ENCODE measurements around the gene CCDC28A. TPM values are rescaled to one million over a fixed set of nuclear protein-coding genes. Genes with fewer than 3 reads are reported as not detected.
"Not testable (repeated sequence)": the region's sequence is repeated elsewhere in the genome, so short reads cannot be mapped to it uniquely, and the experiment has no call there.

Gene CCDC28A
- total RNA-seq, 1 experiment from 2014 or later: 12.0 TPM

- H3K9ac ChIP-seq (ENCODE audit: low read length): no peak overlapping the region
- no peak overlapping the region for H3K27ac ChIP-seq (ENCODE audit: low read depth, low read length)
- no TSS peak for BruUV-seq (replicated peaks)
- no peak overlapping the region for H2AFZ ChIP-seq (ENCODE audit: low read depth, low read length, poor library complexity, severe bottlenecking)
- no peaks in the 10 kb centered on the region for H3K79me2 ChIP-seq (ENCODE audit: insufficient read depth, low read length)
- TF ChIP-seq ZNF274 (IDR thresholded peaks at IDR 0.05; ENCODE audit: low read depth, low read length) (no peak), SIN3A (IDR thresholded peaks at IDR 0.05; ENCODE audit: low read depth) (no peak), JUND (IDR thresholded peaks at IDR 0.05) (no peak), POLR2AphosphoS5 (IDR thresholded peaks at IDR 0.05; ENCODE audit: low read depth, low read length) (no peak)
- no peak for ATAC-seq
- peaks cover 23 to 25% of the 10 kb centered on the region in 2 experiments for H3K4me1 ChIP-seq (ENCODE audit: control insufficient read depth in 1 of 2, insufficient read depth in 2 of 2, low read length in 2 of 2)
- DNase-seq (ENCODE audit: low read depth, low spot score): no peak
- H3K4me2 ChIP-seq (ENCODE audit: low read length): no peak overlapping the region
- CTCF ChIA-PET: no interaction called here
- POLR2A ChIA-PET: no interaction called here
- no peaks in the 10 kb centered on the region for H4K20me1 ChIP-seq (ENCODE audit: insufficient read depth)
- RAD21 ChIA-PET (ENCODE audit: low non-redundant PET in 1 of 2, low total read pairs in 2 of 2, uncharacterized antibody in 2 of 2, unreplicated experiment in 2 of 2): no interaction called here
- H3K27me3 ChIP-seq (ENCODE audit: insufficient read depth, low read length): no peaks in the 10 kb centered on the region
- intact Hi-C loops (cut with micrococcal nuclease): no loop called here
- H3K9me2 ChIP-seq (ENCODE audit: insufficient read depth): no peaks in the 10 kb centered on the region
- no peaks in the 10 kb centered on the region for H3K36me3 ChIP-seq (ENCODE audit: control insufficient read depth in 1 of 2, insufficient read depth in 2 of 2, low read length in 2 of 2)
- no peak overlapping the region for H3K4me3 ChIP-seq (replicated peaks in 1 of 2; ENCODE audit: low read depth in 1 of 2, low read length in 2 of 2)
- H3K9me3 ChIP-seq (ENCODE audit: control insufficient read depth in 1 of 2, insufficient read depth in 1 of 2, low read depth in 1 of 2, low read length in 2 of 2): no peaks in the 10 kb centered on the region
Observed at GRCh38 chr6:138727182-138727581, 46.4 kb upstream of the CCDC28A start.

DNA sequence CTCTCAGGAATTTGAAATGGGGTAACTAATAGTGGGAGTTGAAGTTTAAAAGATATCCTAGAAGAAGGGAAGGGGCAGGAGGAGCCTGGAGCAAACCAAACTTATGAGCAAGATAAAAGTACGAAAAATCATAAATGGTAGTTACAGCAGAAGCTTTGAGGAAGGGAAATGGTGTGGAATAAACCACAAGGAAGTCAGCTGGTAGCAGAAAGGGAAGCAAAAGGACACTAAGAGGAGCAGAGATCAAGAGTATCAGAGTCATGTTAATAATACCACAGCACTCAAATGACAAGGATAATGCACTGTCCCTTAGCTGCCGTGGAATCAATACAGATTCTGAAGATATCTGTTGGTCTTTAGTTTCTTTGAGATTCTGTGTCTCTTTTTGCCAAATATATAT, 44.9 kb upstream of the CCDC28A start:
- Histone ChIP-seq H3K36me3 (ENCODE audit: control insufficient read depth in 1 of 2, insufficient read depth in 2 of 2, low read length in 2 of 2) (no peaks in the 10 kb centered on the region), H3K4me2 (ENCODE audit: low read length) (no peak overlapping the region), H3K4me1 (ENCODE audit: control insufficient read depth in 1 of 2, insufficient read depth in 2 of 2, low read length in 2 of 2) (peaks cover 10% of the 10 kb centered on the region in 2 experiments), H3K4me3 (replicated peaks in 1 of 2; ENCODE audit: low read depth in 1 of 2, low read length in 2 of 2) (no peak overlapping the region), H3K9me3 (ENCODE audit: control insufficient read depth in 1 of 2, insufficient read depth in 1 of 2, low read depth in 1 of 2, low read length in 2 of 2) (no peaks in the 10 kb centered on the region), H3K79me2 (ENCODE audit: insufficient read depth, low read length) (no peaks in the 10 kb centered on the region), H3K27me3 (ENCODE audit: insufficient read depth, low read length) (no peaks in the 10 kb centered on the region), H3K9ac (ENCODE audit: low read length) (no peak overlapping the region), H4K20me1 (ENCODE audit: insufficient read depth) (no peaks in the 10 kb centered on the region), H2AFZ (ENCODE audit: low read depth, low read length, poor library complexity, severe bottlenecking) (no peak overlapping the region), H3K27ac (ENCODE audit: low read depth, low read length) (no peak overlapping the region), H3K9me2 (ENCODE audit: insufficient read depth) (no peaks in the 10 kb centered on the region)
- ChIA-PET POLR2A (no interaction called here), CTCF (no interaction called here), RAD21 (ENCODE audit: low non-redundant PET in 1 of 2, low total read pairs in 2 of 2, uncharacterized antibody in 2 of 2, unreplicated experiment in 2 of 2) (no interaction called here)
- intact Hi-C loops (cut with micrococcal nuclease): no loop called here
- TF ChIP-seq, protein P1, sequence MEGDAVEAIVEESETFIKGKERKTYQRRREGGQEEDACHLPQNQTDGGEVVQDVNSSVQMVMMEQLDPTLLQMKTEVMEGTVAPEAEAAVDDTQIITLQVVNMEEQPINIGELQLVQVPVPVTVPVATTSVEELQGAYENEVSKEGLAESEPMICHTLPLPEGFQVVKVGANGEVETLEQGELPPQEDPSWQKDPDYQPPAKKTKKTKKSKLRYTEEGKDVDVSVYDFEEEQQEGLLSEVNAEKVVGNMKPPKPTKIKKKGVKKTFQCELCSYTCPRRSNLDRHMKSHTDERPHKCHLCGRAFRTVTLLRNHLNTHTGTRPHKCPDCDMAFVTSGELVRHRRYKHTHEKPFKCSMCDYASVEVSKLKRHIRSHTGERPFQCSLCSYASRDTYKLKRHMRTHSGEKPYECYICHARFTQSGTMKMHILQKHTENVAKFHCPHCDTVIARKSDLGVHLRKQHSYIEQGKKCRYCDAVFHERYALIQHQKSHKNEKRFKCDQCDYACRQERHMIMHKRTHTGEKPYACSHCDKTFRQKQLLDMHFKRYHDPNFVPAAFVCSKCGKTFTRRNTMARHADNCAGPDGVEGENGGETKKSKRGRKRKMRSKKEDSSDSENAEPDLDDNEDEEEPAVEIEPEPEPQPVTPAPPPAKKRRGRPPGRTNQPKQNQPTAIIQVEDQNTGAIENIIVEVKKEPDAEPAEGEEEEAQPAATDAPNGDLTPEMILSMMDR (IDR thresholded peaks at IDR 0.05 in 2 of 3, conservative IDR thresholded peaks at IDR 0.05 in 1 of 3; ENCODE audit: borderline replicate concordance in 1 of 3, insufficient read depth in 1 of 3, low read depth in 2 of 3, low read length in 2 of 3): no peak
- TF ChIP-seq CBX3 (IDR thresholded peaks at IDR 0.05; ENCODE audit: low read depth): no peak
- TF ChIP-seq CEBPB (IDR thresholded peaks at IDR 0.05; ENCODE audit: low read depth): no peak
- ATAC-seq (no peak), DNase-seq (ENCODE audit: low read depth, low spot score) (no peak)
- no TSS peak for BruUV-seq (replicated peaks)

GRCh38 chr6:138730037-138730436, 43.5 kb upstream of the CCDC28A start:
- H3K4me1 ChIP-seq (ENCODE audit: control insufficient read depth in 1 of 2, insufficient read depth in 2 of 2, low read length in 2 of 2); H3K4me3 ChIP-seq (replicated peaks in 1 of 2; ENCODE audit: low read depth in 1 of 2, low read length in 2 of 2); H3K9me2 ChIP-seq (ENCODE audit: insufficient read depth); ATAC-seq; H3K9me3 ChIP-seq (ENCODE audit: control insufficient read depth in 1 of 2, insufficient read depth in 1 of 2, low read depth in 1 of 2, low read length in 2 of 2); H3K27me3 ChIP-seq (ENCODE audit: insufficient read depth, low read length); BruUV-seq (replicated peaks); intact Hi-C loops (cut with micrococcal nuclease); H2AFZ ChIP-seq (ENCODE audit: low read depth, low read length, poor library complexity, severe bottlenecking); H3K9ac ChIP-seq (ENCODE audit: low read length); H3K27ac ChIP-seq (ENCODE audit: low read depth, low read length); POLR2A ChIA-PET; DNase-seq (ENCODE audit: low read depth, low spot score); H3K36me3 ChIP-seq (ENCODE audit: control insufficient read depth in 1 of 2, insufficient read depth in 2 of 2, low read length in 2 of 2); H3K4me2 ChIP-seq (ENCODE audit: low read length); RAD21 ChIA-PET (ENCODE audit: low non-redundant PET in 1 of 2, low total read pairs in 2 of 2, uncharacterized antibody in 2 of 2, unreplicated experiment in 2 of 2); H4K20me1 ChIP-seq (ENCODE audit: insufficient read depth); CTCF ChIA-PET; H3K79me2 ChIP-seq (ENCODE audit: insufficient read depth, low read length): not testable (repeated sequence)

Measured in HCT116 (cell line).